Measurements from ENCODE around the gene CAPN10.

CAPN10 gene

DNA sequence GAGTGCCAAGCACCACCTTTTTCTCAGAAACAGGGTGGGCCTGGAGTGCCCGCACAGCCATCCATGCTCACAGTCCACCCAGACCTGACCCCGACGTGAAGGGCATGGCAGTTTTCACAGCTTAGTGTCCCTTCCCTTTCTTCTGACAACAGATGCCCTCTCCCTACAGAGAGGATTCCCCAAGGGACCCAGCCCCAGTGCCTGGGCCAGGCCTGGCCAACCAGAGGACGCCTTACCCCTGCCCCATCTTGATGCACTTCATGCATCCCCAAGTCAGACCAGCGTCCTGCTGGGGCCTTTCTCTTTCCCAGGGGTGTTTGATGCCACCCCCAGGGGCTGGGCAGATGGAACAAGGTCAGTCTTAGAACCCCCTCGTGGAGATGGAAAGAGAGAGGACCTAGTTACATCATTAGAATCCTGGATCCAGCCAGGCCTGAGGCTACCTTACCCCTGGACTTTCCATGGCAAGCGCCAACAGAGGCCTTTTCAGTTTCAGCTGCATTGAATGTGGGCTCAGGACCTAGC is 32.5 kb upstream of the CAPN10 start:
- DNase-seq (ENCODE audit: low read depth, low spot score): no peak
- in situ Hi-C loops (cut with HindIII; ENCODE audit: low sequenced_read_pairs): no loop called here
- TF ChIP-seq, protein P1, sequence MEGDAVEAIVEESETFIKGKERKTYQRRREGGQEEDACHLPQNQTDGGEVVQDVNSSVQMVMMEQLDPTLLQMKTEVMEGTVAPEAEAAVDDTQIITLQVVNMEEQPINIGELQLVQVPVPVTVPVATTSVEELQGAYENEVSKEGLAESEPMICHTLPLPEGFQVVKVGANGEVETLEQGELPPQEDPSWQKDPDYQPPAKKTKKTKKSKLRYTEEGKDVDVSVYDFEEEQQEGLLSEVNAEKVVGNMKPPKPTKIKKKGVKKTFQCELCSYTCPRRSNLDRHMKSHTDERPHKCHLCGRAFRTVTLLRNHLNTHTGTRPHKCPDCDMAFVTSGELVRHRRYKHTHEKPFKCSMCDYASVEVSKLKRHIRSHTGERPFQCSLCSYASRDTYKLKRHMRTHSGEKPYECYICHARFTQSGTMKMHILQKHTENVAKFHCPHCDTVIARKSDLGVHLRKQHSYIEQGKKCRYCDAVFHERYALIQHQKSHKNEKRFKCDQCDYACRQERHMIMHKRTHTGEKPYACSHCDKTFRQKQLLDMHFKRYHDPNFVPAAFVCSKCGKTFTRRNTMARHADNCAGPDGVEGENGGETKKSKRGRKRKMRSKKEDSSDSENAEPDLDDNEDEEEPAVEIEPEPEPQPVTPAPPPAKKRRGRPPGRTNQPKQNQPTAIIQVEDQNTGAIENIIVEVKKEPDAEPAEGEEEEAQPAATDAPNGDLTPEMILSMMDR (IDR thresholded peaks at IDR 0.05; ENCODE audit: low read depth, low read length): no peak
- no peak overlapping the region for H3K4me3 ChIP-seq (ENCODE audit: low read depth, low read length)

DNA sequence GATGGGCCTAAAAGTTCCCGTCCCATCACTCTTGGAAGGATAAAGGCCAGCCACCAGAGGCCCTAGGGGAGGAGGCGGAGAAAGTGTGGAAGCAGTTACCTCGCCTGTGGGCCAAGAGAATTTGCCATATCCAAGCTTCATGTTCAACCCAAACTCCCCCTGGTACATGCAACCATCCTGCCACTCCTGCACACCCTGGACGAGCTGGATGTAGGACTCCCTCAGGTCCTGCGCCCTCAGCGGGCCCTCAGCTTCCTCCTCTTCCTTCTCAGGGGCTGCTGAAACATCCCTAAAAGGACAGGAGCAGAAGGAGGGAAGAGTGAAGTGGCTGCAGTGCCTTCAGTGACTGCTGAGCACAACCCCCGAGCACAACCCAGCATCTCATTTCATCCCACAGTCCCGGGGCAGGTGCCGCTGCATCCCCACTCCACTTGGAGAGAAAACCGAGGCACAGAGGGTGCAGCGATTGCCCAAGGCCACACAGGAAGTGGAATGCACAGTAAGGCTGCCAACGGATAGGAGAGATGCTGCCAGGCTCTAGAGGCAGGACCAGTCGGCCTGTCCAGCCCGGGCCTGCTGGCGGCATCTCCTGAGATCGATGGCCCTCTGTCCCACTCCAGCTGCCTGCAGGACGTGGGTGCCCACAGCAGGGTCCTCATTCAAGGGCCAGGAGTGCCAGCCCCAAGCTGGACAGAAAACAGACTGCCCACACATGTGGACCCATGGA is 31.6 kb upstream of the CAPN10 start:
- no peak overlapping the region for H3K4me3 ChIP-seq (ENCODE audit: low read depth, low read length)
- TF ChIP-seq, protein P1 (IDR thresholded peaks at IDR 0.05; ENCODE audit: low read depth, low read length): no peak
- no peak for DNase-seq (ENCODE audit: low read depth, low spot score)
- in situ Hi-C loops (cut with HindIII; ENCODE audit: low sequenced_read_pairs): no loop called here

DNA sequence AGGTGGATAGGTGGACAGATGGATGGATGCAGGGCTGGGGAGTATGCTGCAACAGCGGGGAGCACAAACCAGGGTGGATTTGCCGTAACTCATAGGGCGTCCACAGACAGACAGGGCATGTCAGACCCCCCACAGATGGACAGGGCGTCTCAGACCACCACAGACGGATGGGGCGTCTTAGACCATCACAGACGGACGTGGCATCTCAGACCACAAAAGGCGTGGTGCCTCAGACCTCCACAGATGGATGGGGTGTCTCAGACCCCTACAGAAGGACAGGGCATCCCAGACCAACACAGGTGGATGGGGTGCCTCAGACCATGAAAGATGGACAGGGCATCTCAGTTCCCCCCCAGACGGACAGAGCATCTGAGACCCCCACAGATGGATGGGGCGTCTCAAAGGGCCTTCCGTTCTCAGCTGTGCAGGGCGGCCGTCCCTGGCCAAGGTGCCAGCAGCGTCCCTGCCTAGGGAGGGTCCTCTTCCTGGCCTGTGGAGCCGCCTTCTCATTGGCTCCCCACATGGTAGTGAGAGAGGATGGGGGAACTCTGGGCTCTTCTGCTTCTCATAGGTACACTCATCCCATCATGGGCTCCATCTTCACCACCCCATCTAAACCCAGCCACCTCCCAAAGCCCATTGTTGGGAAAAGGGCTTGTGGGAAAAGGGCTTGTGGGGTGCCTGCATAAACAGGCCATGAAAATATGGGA is 30.8 kb upstream of the CAPN10 start:
- DNase-seq (ENCODE audit: low read depth, low spot score): no peak
- in situ Hi-C loops (cut with HindIII; ENCODE audit: low sequenced_read_pairs): no loop called here
- H3K4me3 ChIP-seq (ENCODE audit: low read depth, low read length): no peak overlapping the region
- TF ChIP-seq, protein P1 (IDR thresholded peaks at IDR 0.05; ENCODE audit: low read depth, low read length): no peak

DNA sequence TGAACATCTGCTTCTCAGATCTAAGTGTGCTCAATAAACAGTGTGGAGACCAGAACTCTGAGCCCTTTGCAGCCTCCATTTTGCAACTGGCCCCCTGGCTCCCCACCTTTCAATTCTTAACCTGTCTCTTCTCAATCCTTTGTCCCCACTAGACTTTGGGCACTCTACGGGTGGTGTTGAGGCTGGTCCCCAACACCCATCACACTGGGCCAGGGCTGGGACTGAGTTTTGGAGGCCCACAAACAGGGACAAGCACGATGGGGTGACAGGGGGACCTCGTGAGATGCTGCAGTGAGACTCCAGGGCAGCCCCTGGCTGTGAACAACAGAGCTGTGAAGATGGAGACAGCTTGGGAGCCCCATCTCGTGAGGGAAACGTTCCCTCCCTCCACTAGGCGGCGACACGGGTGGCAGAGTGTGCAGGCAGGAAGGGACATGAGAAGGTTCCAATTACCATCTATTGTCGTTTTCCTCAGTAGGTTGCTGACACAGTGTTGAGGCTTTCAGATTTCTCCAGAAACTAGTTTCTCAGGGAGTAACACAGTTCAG is 29.9 kb upstream of the CAPN10 start:
- no peak for DNase-seq (ENCODE audit: low read depth, low spot score)
- TF ChIP-seq, protein P1 (IDR thresholded peaks at IDR 0.05; ENCODE audit: low read depth, low read length): peak; percentile 67

DNA sequence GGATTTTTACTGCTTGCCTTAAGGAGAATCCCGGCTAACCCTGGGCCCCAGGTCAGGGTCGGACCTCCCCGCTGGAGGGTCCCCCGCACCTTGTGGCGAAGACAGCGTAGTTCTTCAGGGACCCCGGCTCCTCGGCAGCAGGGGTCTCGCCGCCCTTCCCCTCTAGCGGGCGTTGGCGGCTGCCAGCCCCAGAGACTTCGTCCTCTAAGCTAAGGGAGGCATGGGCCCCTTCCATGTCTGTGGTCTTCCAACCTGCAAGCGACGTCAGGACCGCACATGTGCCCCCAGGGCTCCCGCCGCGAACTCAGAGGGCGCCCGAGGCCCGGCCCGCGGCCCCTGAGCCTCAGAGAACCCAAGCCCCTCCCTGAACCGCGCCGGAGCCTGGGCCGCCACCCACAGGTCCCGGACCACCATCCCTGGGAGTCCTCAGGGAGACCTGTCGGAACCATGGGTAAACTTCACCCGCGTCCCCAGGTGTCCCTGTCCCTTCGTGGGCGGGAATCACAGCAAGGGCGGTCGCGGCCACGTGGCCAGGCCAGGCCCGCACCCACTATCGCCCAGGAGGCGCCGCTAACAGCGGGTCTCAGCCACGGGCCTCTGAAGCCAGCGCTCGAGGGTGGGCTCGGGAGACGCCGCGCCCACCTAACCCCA is 29.3 kb upstream of the CAPN10 start:
- in situ Hi-C loops (cut with HindIII; ENCODE audit: low sequenced_read_pairs): no loop called here
- H3K4me3 ChIP-seq (ENCODE audit: low read depth, low read length): peak overlapping the region; percentile 40
- no peak for DNase-seq (ENCODE audit: low read depth, low spot score)
- TF ChIP-seq, protein P1 (IDR thresholded peaks at IDR 0.05; ENCODE audit: low read depth, low read length): no peak

More for the DNA sequence above, 29.9 kb upstream of the CAPN10 start:
- in situ Hi-C loops (cut with HindIII; ENCODE audit: low sequenced_read_pairs): no loop called here
- no peak overlapping the region for H3K4me3 ChIP-seq (ENCODE audit: low read depth, low read length)

DNA sequence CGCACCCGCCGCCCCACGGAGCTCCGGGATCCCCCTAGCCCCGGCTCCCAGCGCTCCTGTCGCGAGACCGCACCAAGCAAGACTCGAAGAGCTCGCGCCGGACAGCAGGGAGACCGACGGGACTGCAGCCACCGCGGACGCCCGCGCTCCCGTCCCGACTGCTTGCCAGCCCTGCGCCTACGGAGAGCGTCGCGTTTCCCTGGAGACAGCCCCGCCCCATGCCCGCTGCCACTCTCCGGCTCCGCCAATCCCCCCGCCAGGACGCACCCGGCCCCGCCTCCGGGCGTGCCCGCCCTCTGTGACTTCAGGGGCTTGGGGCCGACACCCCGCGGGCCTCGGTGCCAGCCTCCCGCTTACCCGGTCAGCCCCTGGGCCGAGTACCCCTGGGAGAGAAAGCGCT is 28.7 kb upstream of the CAPN10 start, which contains the start of gene ANKMY1:
Gene ANKMY1 (minus strand): TSS at position 181 of the 400 bp plus-strand sequence. CDS start 653 bp downstream, outside the sequence.
- TF ChIP-seq, protein P1 (IDR thresholded peaks at IDR 0.05; ENCODE audit: low read depth, low read length): no peak
- peak within 1 kb of the TSS; percentile 40 for H3K4me3 ChIP-seq (ENCODE audit: low read depth, low read length)
- in situ Hi-C loops (cut with HindIII; ENCODE audit: low sequenced_read_pairs): no loop called here
- peak; percentile 64 for DNase-seq (ENCODE audit: low read depth, low spot score)

Measured in astrocyte of the spinal cord (primary cell).